HG02759 (cell line): ENCODE measurements around the gene FUS.

Source experiments
- ATAC-seq: cut with Tn5 transposase; IDR thresholded peaks from one replicate; pipeline ENCODE4 v1.9.1; 2021; ENCODE audit warnings: mild to moderate bottlenecking, moderate library complexity; ENCODE audit not compliant: unreplicated experiment

The FUS gene

DNA sequence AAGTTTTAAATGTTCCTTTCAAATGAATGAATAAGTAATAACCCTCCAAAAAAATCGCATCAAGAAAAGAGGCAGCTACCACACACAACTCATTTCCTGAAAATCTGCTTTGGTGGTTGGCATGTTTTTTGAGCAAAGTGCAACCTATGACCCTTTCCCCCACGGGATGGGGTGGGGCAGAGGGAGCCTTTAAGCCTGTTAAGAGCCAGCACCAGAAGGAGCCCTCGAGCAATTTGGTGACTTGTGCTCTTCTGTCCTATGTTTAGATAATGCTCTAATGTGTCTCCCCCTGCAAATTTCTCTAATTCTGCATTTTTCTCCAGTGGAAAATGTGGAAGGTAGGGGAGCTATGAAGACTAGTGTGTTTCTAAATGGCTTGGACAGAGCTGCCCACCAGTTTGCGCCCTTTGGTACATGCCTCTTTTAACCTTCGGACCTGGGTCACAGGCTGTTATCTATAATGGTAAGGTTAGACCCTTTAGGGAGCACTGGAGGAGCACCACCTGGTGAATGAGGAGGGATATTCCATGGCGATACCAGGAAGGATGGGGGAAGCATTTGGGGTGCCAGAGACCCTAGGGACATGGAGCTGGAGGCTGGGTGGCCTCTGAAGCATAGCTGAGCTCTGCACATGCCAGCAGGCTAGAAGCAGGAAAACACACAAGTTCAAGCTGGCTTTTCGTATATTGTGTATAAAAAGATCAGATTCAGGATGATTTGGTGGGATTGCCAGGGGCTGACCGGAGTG, 21.1 kb downstream of the FUS start:
- ATAC-seq = no peak

DNA sequence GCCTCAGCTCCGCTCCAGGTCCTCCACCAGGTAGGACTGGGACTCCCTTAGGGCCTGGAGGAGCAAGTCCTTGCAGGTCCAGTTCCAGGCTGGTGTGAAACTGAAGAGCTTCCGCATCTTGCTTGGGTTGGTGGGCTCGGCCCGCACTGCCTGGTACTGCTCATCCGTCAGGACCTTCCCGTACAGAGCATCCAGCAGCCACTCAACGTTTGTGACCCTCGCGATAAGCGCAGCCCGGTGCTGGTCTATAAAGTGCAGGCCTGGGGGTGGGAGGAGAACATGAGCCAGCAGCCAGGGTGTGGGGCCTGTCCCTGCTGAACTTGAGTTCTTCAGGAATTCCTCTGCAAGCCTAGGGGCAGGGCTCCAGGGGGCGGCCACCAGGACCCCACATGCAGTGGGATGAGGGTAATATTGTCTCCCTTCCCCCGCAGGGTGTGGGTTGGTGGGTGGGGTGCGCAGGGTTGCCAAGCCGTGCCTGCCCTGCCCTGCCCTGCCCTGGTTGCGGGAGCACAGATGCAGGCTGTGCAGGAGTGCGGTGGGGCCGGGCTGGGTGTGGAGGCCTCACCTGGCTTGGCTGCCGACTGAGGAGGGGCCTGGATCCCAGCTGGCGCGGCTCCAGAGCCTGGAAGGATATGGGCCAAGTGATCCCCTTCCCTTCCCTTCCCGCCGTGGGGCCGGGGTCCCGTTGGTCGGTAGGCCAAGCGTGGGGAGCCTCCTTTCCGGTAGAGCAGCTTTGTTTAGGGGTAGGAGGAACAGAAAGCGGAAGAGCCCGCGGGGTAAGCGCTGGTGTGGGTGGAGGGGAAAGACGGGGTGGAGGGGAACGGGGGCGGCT, 21.9 kb downstream of the FUS start:
- ATAC-seq = peak; percentile 55

GRCh38 chr16:31202414-31203375, 22.8 kb downstream of the FUS start, which contains the start of gene PYCARD:
TSS of gene PYCARD (minus strand) at chr16:31202760. CDS start at chr16:31202690, 70 bp downstream.
- peak; percentile 37 for ATAC-seq

- ATAC-seq = no peak
Observed at GRCh38 chr16:31204871-31205666, 25.1 kb downstream of the FUS start.

DNA sequence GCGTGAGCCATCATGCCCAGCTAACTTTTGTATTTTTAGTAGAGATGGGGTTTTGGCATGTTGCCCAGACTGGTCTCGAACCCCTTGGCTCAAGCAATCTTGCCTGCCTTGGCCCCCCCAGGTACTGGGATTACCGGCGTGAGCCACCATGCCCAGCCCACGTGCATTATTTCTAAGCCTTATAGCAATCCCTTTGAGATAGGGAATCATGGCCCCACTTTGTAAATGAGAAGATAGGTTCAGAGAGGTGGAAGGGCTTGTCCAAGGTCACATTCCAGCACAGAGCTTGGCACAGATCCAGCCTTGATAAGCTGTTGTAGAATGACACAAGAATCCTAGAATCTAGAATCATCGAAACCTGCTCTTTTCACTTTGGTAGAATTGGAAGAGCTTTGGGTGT, 26.8 kb downstream of the FUS start:
- ATAC-seq = no peak

- ATAC-seq = no peak
Observed at GRCh38 chr16:31213342-31213741, 33.4 kb downstream of the FUS start.

DNA sequence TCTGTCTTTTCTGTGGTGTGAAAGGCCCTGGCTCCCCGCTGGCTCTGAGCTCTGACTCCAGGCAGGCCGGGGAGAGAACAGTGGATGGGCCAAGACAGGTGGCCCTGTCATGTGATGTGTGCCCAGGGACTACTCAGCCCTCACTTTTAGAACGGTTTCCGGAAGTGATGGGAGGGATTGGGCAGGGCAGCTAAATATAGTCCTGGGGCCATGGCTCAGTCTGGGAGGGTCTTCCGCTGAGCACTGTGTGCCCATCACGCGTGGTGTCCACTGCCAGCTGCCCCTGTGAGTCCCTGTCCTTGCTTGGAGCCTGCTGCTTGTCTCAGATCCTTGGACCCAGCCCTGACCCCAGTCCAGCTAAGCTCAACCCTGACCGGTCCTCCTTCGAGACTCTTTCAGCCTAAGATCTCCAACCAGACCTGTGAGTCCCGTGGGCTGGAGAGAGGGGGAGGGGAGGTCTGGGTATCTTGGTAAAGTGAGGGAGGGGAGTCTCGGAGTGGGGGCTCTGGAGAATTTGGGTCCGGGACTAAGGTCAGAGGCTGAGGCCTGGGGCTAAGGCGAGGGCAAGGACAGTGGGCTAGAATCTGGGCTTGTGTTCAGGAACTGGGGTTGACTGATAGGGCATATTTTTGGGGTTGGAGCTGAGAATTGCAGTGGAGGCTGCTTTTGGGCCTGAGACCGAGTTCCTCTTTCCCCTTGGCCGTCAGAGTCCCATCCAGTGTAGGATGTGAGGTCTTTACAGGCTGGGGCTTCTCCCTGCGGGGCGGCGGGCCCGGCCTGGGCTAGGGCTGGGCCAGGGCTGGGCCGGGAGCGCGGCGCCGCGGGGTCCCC, 34.2 kb downstream of the FUS start, which contains the start of gene TRIM72:
Gene TRIM72 (plus strand): TSS at position 243 of the 831 bp plus-strand sequence. CDS start 620 bp downstream, outside the sequence.
- ATAC-seq = no peak

- ATAC-seq = no peak
Observed at GRCh38 chr16:31214708-31215286, 34.9 kb downstream of the FUS start.

- no peak for ATAC-seq
Observed at GRCh38 chr16:31215287-31216162, 35.6 kb downstream of the FUS start.

GRCh38 chr16:31216422-31217135, 36.6 kb downstream of the FUS start, which contains the start of gene PYDC1:
TSS of gene PYDC1 (minus strand) at chr16:31217135. CDS start at chr16:31217028, 107 bp downstream.
- ATAC-seq = no peak

DNA sequence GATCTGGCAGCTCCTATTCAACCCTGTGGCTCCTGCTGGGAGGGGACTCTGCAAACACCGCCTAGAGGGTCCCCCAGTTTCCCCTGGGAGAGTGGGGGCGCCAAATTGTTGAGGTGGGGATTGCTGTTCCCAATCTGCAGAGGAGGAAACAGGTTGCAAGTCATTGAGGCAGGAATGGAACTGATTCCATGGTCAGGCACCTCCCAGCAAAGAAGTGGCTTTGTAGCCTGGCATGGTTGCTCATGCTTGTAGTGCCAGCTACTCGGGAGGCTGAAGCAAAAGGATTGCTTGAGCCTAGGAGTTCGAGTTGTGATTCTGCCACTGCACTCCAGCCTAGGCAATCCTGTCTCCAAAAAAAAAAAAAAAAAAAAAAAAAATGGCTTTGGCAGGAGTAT, 37.2 kb downstream of the FUS start:
- no peak for ATAC-seq

DNA sequence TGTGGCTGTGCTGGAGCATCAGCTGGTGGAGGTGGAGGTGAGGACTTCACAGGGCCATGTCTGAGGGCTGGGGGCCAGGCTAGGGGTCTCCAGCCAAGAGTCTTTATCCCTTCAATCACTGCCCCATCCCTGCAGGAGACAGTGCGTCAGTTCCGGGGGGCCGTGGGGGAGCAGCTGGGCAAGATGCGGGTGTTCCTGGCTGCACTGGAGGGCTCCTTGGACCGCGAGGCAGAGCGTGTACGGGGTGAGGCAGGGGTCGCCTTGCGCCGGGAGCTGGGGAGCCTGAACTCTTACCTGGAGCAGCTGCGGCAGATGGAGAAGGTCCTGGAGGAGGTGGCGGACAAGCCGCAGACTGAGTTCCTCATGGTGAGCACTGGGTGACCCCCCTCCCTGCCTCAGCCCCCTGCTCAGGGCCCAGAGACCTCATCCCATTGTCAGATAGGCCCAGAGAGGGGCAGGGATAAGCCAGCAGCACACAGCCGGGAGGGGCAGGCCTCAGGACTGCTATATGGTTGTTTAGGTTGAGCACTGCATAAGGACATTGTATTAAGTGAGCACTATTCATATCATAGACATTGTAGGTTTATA, 39.3 kb downstream of the FUS start:
- no peak for ATAC-seq

DNA sequence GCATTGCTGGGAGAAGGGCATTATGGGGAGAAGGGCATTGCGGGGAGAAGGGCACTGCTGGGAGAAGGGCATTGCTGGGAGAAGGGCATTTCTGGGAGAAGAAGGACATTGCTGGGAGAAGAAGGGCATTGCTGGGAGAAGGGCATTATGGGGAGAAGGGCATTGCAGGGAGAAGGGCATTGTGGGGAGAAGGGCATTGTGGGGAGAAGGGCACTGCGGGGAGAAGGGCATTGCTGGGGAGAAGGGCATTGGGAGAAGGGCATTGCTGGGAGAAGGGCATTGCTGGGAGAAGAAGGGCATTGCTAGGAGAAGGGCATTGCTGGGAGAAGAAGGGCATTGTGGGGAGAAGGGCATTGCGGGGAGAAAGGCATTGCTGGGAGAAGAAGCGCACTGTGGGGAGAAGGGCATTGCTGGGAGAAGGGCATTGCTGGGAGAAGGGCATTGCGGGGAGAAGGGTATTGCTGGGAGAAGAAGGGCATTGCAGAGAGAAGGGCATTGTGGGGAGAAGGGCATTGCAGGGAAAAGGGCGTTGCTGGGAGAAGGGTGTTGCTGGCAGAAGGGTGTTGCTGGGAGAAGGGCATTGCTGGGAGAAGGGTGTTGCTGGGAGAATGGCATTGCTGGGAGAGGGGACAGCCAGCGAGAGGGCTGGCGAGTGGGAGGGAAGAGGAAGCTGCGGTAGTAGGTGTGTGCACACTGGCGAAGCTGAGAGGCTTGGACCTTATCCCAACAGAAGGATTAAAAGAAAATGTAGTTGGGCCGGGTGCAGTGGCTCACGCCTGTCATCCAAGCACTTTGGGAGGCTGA, 41.6 kb downstream of the FUS start:
- ATAC-seq = no peak

GRCh38 chr16:31223044-31223443, 43.1 kb downstream of the FUS start:
- no peak for ATAC-seq

- no peak for ATAC-seq
Observed at GRCh38 chr16:31224092-31224955, 44.4 kb downstream of the FUS start.
